Measurements from ENCODE around the gene SCN2A.
"Not testable (repeated sequence)": the region's sequence is repeated elsewhere in the genome, so short reads cannot be mapped to it uniquely, and the experiment has no call there.

Gene SCN2A

GRCh38 chr2:165348441-165348840 is 109.2 kb downstream of the SCN2A start:
- DNase-seq, result no peak

- no peak for DNase-seq
These were observed 110.0 kb downstream of the SCN2A start for GRCh38 chr2:165349181-165349580.

- DNase-seq, result no peak
These were observed 118.5 kb downstream of the SCN2A start for GRCh38 chr2:165357758-165358157.

GRCh38 chr2:165361514-165361913 is 122.3 kb downstream of the SCN2A start:
- no peak for DNase-seq

- no peak for DNase-seq
These were observed 130.1 kb downstream of the SCN2A start for GRCh38 chr2:165369131-165369897.

GRCh38 chr2:165369898-165370296 is 130.7 kb downstream of the SCN2A start:
- DNase-seq, result no peak

DNA sequence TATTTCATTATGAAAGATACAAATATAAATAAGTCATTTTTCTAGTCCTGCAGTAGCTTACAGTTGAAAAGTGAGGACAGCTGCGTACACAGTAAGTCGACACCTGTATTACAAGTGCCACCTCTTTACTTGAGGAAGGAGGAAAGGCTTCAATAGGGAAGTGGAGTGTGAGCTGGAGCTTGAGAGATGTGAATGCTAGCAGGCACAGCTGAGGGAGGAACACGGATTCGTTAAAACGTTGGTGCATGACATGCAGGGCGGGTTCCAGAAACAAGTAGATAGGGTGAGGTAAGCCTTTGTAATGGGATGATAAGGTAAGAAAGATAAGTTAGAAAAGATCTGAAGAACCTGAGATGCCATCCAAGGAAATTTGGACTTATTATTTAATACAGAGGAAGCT is 132.1 kb downstream of the SCN2A start:
- DNase-seq, result no peak

- no peak for DNase-seq
These were observed 134.2 kb downstream of the SCN2A start for GRCh38 chr2:165373278-165374010.

DNA sequence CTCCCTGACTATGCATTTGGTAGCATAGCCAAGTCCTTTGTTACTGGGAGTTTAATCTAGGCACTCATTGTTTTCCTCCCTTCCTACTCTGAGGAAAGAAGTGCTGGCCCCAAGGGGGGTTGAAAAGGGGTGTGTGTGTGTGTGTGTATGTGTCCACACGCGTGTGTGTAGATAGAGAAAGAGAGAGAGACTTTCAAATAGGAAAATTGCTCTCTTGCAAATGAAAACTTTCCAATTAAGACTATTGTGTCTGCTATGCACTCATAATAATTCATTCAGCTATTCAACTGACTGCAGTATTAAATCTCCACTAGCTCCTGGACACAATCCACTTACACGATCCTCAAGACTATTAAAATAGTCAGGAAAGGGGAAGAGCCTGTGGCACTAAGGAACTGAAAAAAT is 137.4 kb downstream of the SCN2A start:
- DNase-seq, result no peak

DNA sequence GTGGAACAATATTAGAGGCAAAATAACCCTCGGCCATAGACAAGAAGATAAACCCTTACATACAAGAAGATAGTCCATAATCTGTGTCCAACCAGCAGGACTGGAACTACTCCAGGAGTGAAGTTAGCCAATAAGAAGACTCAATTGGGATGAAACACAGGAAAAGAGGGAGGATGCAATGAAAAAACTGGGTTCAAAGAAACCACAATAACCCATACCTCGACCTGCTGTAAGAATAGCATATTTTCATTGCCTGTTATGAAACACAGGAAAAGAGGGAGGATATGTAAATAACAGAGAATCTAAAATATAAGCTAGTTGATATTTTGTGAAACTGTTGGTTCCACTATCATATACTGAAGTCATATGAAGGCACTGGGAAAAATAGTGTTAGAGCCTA is 143.1 kb downstream of the SCN2A start:
- no peak for DNase-seq

DNA sequence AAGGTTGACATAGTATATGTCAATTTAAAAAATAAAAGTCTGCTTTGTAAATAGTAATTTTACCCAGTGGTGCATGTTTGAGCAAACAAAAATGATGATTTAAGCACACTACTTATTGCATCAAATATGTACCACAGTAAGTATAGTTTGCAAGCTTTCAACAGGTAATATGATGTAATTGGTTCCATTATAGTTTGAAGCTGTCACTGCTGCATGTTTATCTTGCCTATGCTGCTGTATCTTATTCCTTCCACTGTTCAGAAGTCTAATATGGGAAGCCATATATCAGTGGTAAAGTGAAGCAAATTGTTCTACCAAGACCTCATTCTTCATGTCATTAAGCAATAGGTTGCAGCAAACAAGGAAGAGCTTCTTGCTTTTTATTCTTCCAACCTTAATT is 151.7 kb downstream of the SCN2A start:
- DNase-seq, result no peak

DNA sequence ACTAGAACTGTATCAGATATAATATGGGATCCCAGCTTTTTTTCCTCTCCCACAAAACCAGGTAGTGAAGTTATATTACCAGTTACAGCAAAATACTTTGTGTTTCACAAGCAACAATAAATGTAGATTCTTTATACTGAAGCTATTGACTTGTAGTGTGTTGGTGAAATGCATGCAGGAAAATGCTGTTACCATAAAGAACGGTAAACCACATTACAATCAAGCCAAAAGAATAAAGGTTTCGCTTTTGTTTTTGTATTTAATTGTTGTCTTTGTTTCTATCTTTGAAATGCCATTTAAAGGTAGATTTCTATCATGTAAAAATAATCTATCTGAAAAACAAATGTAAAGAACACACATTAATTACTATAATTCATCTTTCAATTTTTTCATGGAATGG is 152.6 kb downstream of the SCN2A start:
- DNase-seq, result no peak

- DNase-seq, result not testable (repeated sequence)
These were observed 159.4 kb downstream of the SCN2A start for GRCh38 chr2:165398603-165399002.

DNA sequence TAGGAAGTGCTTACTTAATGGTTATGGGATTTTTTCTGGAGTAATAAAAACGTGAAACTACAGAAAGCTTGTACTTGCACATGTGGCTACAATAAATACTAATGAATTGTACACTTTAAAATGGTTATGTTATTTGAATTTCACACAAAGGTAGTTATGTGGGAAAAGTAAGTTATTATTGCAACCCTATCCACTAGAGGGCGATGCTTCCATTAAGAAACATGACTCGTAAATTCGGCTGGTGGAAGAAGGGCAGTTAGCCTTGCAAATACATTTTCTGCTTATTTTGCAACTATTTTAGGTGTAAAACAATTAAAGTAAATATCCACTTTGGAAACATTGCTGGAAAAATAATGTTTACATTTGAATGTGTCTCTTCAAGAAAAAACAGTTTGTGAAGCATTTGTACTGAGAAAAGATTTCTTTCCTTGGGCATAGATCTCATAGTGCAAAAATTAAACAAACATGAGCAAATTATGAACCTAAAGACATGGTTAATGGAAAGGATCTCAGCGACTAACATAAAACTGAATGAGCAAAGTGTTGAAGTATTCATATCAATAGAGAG is 162.2 kb downstream of the SCN2A start:
- no peak for DNase-seq

- DNase-seq, result no peak
These were observed 162.9 kb downstream of the SCN2A start for GRCh38 chr2:165402162-165402561.

GRCh38 chr2:165406173-165406572 is 167.0 kb downstream of the SCN2A start:
- no peak for DNase-seq

DNA sequence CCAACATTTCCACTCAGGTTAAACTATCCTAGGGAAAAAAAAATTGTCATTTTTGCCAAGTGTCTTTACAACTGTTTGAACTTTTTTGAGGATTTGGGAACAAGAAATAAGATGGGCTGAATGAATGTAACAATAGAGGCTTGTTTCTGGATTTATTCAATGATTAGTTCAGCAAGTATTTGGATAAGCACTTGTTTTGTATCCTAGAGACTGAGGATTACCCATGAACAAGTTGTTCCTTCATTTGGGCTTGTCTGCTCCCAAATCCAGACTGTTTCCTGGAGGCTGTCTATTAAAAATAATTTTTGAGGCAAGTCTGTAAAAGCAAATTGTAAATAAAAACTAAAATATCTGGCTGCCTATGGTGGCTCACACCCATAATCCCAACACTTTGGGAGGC is 168.3 kb downstream of the SCN2A start:
- no peak for DNase-seq

DNA sequence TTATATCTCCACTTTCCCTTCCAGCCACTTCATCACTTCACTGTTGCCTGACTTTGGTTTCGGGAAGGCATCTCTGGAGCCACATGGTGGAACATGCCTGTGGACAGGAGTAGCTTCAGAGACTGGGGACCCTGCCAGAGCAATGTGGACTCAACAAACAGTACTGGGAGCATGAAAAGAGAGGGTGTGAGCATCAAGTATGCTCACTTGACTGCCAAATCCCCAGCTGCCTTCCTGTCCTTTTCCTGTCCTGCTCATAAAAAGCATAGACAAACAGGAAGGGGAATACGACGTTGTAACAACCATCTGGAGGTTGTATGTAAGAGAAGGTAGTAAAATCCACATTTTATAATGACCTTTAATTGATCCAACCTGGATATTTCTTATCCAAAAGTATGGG is 169.0 kb downstream of the SCN2A start:
- DNase-seq, result no peak

DNA sequence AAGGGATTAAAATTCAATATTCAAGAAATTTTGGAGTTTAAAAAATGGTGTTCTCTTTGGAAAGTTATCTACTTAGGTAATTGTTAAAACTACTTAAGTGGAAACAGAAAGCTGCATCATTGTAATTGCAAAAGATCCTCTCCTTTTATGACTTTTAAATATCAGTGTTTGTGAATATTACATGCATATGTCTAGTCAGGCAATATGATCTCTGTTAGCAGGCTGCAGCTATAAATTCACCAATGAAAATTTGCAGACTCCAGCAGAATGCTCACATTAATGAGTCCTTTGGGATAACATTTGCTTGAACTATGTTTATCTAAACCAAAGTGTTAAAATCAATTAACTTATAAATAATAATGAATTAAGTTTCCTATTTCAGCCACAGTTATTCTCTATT is 171.1 kb downstream of the SCN2A start:
- no peak for DNase-seq

DNA sequence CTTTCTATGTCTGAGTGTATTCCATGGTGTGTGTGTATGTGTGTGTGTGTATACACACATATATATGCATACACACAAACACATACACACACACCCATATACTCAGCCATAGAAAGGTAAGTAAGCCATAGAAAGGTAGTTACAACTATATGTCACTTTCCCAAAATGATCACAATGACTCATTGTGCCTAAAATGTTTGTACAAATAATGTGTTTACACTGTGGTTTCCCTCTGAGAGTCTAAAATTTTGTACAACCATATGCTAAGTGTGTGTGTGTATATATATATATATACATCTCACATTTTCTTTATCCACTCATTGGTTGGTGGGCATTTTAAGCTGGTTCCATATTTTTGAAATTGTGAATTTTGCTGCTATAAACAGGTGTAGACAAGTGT is 175.0 kb downstream of the SCN2A start:
- no peak for DNase-seq

DNA sequence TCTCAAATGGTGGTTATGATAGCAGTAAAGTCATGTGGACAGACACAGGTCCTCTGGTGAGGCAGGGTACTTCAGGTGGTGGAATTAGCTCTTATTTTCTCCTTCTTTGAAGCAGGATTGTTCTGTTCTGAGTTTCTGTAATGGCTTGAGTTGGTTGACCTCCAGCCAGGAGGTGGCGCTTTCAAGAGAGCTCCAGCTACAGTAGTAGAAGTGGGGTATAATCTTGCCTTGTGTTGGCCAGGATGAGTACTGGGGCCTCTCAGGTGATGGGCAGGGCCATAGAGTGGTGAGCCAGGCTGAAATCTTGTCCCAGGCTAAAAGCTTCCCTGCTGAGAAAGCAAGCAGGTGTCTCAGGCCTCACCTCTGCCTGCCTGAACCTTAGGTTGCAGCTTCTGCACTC is 177.8 kb downstream of the SCN2A start:
- no peak for DNase-seq

- DNase-seq, result no peak
These were observed 181.0 kb downstream of the SCN2A start for GRCh38 chr2:165420231-165420630.

GRCh38 chr2:165423081-165423480 is 183.9 kb downstream of the SCN2A start:
- no peak for DNase-seq

DNA sequence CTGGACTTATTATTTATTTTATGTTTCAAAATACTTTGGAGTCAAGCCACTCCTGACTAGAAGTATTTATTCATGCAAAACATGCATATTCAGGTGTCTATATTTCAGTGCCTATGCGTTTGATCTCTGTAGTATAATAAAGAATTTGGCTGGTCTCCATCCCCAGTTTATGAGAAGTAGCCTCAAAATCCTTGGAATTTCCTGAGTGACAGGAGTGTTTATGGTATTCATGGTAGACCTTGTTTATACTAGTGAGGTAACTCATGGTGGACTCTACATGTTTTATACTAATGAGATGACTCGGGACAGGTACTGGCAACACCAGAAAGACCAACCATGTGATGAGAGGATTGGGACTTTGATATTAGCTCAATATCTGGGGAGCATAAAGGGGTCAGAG is 186.3 kb downstream of the SCN2A start:
- no peak for DNase-seq

Data from activated gamma-delta T cell (primary cell).